CD4-positive, alpha-beta T cell treated with Interleukin-15 for 1 hour (primary cell): ENCODE data around the gene TMEM132A.

Experiments used
- DNase-seq: peaks from one replicate; pipeline ENCODE4 v3.0.0-alpha.2; 2020

Gene TMEM132A

GRCh38 chr11:60923326-60923725, 934 bp upstream of the TMEM132A start:
- DNase-seq, result no peak

- no peak for DNase-seq
Observed at GRCh38 chr11:60923800-60924109, 505 bp upstream of the TMEM132A start.

GRCh38 chr11:60924906-60925853, 920 bp downstream of the TMEM132A start:
- DNase-seq, result no peak

GRCh38 chr11:60925868-60926267, 1.6 kb downstream of the TMEM132A start:
- DNase-seq, result no peak

GRCh38 chr11:60926500-60926899, 2.2 kb downstream of the TMEM132A start:
- DNase-seq, result no peak

GRCh38 chr11:60927061-60927592, 2.9 kb downstream of the TMEM132A start:
- no peak for DNase-seq

GRCh38 chr11:60927600-60927999, 3.3 kb downstream of the TMEM132A start:
- no peak for DNase-seq

GRCh38 chr11:60928563-60929001, 4.3 kb downstream of the TMEM132A start:
- no peak for DNase-seq

GRCh38 chr11:60929764-60930163, 5.5 kb downstream of the TMEM132A start:
- no peak for DNase-seq

GRCh38 chr11:60930394-60930793, 6.1 kb downstream of the TMEM132A start:
- no peak for DNase-seq

GRCh38 chr11:60931917-60932316, 7.7 kb downstream of the TMEM132A start:
- peak; percentile 74 for DNase-seq

GRCh38 chr11:60932605-60933356, 8.5 kb downstream of the TMEM132A start:
- no peak for DNase-seq

GRCh38 chr11:60933416-60934123, 9.3 kb downstream of the TMEM132A start:
- DNase-seq, result no peak

GRCh38 chr11:60934124-60934789, 10.0 kb downstream of the TMEM132A start:
- DNase-seq, result no peak

GRCh38 chr11:60934790-60935605, 10.7 kb downstream of the TMEM132A start:
- no peak for DNase-seq

GRCh38 chr11:60935676-60936442, 11.6 kb downstream of the TMEM132A start:
- DNase-seq, result no peak

- no peak for DNase-seq
Observed at GRCh38 chr11:60936467-60937143, 12.3 kb downstream of the TMEM132A start.

- DNase-seq, result no peak
Observed at GRCh38 chr11:60937144-60937527, 12.9 kb downstream of the TMEM132A start.

GRCh38 chr11:60937811-60938210, 13.6 kb downstream of the TMEM132A start:
- DNase-seq, result no peak

GRCh38 chr11:60938500-60938899, 14.2 kb downstream of the TMEM132A start:
- no peak for DNase-seq
